Activated effector memory CD4-positive, alpha-beta T cell treated with anti-CD3 and anti-CD28 coated beads, Interleukin-2, amount 50 U/mL, for 16 hours (primary cell): Measurements from ENCODE around the gene TRPV6.

Experiments
- DNase-seq: peaks from one replicate; pipeline ENCODE4 v3.0.0-alpha.2; 2020

TRPV6 gene

DNA sequence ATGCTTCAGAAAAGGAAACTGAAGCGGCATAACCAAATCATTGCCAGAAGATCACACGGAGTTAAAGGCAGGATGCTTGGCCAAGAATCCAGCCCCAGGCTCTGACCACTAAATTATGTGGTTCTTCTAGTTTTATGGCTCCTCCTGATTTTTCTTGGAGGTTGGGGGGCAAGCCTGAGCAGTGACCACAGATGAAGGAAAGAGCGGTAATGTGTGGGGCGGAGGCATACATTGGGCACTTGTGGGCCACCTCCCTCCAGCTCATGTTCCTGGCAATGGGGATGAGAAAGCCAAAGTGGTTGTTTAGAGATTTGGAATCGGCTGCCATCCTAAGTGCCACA, 3.2 kb downstream of the TRPV6 start:
- peak; percentile 10 for DNase-seq

DNA sequence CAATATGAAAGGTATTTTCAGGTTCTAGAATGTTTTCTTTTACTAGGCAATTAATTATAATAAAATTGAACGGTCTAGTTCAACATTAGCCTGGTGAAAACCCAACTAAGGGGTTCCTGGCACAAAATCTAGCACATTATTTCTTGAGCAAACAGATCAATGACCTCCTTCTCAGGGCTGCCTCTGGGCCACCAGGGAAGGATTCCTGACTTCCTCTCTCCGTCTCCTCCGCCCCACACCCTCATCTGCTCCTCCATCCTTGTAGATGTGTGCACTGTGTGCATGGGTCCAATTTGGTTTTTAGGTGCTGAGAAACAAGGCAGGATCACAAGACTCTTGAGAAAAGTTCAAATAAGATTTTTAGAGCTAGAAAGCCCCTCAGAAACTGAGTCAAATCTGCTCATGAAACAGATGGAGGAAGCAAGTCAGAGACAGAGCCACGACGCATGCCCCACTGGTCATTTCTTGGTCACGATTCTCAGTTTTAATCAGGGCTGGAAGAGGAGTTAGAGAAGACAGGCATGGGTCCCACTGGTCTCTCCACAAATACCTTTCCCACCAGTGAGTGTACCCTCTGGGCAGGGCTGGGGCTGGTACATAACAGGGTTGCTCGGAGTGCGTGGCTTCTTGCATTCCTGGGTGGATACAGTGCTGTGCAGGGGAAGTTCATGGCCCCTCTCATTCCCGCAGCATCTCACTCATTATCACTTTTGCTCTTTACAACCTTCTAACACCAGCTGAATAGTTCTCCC, 3.8 kb downstream of the TRPV6 start:
- DNase-seq, result peak; percentile 27

DNA sequence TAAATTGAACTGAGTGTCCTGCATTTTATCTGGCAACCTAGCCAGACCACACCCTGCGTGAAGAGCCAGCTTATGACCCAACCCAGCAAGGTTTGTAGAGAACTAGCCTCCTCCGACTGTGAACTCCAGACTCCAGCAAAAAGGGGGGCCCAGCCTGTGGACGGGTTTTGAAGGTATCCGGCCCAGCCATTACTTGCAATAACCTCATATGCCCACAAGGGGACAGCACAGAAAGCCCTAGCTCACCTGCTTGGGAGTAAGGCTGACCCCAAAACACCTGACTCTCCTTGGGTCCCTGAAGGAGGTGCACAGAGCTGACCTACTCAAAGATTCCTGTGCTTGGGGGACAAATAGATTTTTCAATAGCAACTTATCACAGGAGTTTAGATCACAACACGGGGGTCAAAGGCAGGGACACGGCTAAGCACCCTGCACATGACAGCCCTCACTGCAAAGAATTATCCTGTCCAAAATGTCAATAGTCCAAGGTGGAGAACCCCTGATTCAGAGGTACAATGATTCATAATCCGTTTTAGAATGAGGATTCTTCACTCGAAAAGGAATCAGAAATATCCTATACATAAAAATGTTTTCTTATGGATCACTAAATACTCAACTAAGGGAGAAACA, 4.6 kb downstream of the TRPV6 start:
- DNase-seq, result peak; percentile 76

DNA sequence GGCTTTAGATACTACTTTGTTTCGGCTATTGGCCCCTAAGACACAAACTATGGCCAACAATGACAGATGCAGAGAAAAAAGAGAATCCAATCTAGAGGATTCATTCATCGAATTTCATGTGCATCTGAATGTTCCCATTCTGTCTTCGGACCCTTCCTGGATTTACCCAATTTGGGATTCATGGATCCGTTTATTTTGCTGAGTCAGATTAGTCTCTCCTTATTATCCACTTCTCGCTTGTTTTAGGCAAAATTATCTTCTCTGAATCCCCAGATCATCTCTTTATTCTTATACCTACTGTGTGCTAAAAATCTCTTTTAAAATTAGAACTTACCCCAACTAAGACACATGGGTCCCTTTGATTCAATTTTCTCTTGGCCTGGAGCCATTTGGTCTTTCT, 6.5 kb downstream of the TRPV6 start:
- no peak for DNase-seq

DNA sequence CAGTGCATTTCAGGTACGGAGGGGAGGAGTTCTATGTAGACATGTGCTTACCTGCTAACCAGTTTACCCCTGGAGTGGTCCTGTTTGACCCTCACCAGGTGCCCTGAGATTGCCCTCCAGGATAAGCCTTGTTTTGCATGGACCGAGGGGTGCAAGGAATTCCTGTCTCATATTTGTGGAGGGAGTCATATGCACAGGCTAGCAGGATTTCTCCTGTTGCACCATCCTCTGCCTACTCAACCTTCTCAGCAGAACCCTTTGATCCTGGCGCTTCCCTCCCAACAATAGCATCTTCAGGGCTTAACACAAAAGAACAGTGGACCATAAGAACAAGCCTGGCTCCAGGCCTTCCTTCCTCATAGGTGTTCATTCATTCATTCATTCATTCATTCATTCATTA, 7.2 kb downstream of the TRPV6 start:
- DNase-seq, result peak; percentile 28

DNA sequence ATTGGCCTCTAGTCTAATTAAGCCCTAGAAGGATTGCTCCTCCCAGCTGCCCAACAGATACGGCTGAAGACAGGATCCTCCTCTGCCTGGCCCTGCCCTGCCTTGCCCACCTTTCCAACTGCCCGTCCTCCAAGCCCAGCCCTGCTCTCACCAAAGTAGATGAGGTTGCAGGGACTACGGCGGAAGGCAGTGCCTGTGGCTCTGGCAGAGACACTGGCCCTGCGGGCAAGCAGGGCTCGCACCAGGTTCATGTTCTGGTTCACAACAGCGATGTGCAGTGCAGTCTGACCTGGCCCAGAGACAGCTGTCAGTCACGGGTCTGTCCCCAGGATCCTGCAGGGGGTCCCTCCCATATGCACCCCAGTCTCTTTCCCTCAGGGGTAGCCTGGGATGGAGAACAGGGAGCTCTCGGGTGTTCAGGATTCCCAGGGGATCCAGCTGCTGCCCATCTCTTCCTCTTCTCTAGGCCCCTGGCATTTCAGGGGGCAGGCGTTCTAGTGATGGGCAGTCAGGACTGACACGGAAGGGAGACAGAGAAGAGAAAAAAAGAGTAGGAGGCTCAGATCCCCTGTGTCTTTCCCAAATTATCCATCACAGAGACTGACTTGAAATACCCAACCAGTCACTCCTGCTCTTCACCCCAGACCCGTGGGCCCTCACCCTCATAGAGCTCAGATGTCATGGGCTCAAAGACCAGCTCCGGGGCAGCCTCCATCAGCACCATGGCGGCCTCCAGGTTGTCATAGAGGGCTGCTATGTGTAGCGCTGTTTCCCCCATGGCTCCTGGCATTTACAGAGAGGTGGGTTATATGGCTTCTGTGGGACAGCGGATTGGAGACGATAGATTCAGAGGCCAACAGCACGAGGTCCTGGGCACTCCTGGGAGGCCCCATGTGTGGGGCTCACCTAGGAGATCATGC, 8.3 kb downstream of the TRPV6 start:
- DNase-seq, result peak; percentile 42

DNA sequence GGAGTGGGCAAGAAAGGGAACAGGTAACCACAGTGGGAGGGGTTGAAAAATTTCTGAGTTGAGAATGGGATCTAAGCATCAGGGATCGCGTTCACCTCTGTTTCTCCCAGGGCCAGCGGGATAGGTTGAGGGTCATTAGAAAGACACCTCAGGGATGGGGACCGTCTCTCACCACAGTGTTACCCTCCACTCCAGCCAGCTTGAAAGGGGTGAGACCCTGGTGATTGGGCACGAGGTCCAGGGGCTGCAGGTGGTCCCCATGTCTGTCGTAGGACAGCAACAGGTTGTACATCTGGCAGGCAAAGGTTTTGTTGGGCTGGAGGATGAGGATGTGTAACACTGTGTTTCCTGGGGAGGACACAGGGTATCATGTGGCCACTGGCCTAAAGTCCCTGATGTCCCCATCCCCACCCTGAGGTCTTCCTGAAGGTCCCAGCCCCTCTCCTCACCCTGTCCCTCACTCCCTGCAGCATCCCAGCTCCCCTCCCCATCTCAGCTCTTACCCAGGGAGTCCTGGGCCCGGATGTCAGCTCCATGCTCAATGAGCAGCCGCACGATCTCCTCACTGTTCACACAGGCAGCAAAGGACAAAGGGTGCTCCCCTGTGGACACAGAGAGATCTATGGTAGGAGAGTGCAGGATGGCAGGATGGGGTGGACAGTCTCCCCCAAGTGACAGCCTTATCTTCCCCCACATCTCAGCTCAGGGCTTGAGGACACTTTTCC, 9.1 kb downstream of the TRPV6 start:
- DNase-seq, result peak; percentile 52

DNA sequence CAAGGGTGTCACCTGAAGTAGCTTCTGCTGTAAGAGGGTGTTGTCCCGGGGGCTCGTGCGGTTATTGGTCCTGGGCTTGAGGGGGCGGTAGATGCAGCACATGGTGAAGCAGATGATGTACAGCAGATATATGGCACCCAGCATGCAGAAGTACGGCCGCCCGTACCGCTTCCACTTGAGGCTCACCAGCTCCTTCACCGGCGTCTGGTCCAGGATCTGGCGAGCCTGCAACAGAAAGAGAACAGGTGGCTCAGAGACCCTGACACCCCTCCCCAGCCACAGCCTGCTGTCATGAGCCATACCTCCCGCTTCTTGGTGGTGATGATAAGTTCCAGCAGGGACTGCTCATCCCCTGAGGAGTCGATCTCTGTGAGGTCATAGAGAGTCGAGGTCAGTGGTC, 10.1 kb downstream of the TRPV6 start:
- DNase-seq, result peak; percentile 61

DNA sequence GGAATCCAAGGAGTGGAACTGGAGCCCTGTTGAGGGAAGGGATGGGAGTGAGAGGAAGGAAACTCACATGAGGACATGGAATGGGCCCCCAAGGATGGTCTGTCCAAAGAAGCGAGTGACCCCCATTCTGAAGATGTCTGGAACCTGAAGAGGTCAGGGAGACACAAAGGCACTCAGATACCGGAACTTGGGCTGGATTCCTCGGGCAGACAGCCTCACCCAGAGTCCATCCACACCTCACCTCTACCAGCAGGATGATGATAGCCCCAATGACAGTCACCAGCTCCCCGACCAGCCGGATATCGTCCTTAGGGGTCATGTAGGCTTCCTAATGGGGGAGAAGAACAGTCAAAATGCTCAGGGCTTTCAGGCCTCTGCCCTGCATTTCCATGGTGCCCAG, 10.7 kb downstream of the TRPV6 start:
- DNase-seq, result peak; percentile 9

DNA sequence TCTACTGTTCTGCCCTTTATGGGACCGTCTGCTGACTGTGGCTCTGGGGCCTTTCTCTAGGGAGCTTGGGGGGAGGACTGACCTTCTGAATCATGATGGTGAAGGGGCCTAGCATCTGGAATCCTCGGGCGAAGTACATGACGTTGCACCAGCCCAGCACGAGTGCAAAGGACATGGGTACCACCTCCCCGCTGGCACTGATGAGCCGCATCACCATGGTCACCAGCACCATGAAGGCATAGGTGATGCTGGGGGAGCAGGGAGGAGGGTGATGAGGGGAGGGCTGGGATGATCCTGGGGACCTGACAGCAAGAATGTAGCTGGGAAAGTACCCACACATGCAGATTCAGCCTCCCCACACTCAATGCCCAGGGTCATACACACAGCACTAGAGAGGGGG, 11.1 kb downstream of the TRPV6 start:
- peak; percentile 36 for DNase-seq

DNA sequence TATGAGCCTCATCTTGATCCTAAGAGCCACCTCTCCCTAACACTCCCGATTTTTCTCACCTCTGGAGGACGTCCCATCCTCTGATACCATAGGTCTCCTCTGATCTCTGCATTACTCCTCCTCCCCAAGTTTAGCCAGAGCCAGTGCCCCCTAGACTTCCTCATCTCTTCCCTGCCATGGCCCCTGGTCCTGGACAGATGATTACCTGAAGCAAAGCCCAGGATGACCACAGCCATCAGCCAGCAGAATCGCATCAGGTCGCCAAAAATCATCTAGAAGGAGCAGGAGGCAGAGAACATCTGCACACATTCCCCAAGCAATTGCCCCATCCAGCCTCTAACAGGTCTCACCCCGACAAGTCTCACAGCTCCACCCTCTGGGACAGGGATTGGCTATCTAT, 11.7 kb downstream of the TRPV6 start:
- peak; percentile 16 for DNase-seq

DNA sequence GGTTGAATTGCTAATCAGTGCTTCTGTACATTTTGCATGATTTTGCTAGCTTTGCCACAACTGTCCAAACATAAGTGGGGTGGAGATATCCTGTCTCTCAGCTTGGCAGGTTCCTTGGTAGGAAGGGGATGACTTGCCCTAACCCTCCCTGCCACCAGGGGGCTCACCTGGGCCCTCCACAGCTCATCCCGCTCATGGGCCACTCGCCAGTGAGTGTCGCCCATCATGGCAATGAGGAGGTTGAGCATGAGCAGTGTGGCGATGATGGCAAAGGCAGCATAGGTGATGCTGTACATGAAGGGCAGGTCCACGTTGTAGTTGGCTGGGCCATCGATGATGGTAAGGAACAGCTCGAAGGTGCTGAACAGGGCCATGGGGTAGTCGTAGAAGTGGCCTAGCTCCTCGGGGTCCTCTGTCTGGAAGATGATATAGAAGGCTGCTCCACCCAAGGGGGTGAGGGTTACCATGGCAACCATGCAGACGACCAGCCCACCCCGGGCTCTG, 12.2 kb downstream of the TRPV6 start:
- DNase-seq, result peak; percentile 69

DNA sequence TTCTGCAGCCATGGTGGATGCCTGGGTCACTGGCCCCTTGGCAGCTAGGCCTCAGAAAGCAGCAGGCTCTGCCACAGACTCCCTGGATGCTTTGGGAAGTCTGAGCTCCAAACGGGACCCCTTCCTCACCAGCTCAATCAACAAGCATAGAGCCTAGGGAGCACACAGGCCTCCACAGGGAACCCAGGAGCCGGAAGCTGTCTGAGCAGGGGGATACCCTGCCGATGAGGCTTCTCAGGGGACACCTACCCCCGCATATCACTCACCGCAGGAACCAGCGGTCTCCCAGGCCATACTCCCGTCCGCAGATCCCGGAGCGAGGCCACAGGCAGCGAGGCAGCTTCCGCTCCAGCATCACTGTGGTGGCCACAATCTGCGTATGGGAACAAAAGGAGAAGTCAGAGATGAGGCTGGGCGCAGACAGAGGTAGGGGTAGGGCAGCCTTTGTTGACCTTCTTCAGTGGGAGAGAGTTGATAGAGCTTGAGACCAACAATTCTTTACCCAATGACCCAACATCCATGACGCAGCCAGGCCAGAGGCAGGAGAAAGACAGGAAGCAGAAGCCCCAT, 13.4 kb downstream of the TRPV6 start:
- DNase-seq, result no peak

DNA sequence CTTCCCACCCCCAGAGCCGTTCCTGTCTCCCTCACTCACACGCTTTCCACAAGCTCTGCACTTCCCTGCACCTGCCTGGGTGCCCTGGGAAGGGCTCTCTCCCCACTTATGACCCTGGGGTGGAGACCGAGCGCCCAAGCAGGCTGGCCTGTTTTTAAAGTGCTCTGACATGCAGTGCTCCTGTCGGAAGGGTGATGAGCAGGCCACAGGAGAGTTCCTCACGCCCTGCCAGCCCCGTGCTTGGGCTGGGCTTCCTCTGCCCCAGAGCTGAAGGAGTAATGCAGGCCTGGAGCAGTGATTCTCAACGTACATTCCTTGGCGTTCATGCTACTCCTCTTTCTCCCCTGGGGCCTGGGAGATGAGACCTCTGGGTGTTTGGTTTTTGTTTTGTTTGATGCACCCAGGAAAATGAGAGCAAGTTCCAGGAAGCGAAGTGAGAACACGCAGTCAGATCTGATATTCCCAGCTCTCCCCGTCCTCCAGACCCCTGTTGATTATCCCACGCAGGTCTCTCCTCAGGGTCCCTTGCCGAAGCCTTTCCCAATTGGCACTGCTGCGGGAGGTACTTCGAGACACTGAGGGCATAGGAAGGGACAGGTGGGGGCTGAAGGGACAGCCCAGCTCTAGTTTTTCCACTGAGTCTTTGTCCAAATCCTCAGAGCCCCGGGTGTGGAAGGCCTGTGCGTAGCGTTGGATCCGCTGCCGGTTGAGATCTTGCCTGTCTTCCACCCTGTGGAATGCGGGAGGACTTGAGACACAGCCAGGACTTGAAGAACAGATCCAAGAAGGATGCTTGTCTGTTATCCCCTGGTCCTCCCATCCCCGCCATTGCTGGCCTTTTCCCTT, 14.1 kb downstream of the TRPV6 start:
- DNase-seq, result no peak

DNA sequence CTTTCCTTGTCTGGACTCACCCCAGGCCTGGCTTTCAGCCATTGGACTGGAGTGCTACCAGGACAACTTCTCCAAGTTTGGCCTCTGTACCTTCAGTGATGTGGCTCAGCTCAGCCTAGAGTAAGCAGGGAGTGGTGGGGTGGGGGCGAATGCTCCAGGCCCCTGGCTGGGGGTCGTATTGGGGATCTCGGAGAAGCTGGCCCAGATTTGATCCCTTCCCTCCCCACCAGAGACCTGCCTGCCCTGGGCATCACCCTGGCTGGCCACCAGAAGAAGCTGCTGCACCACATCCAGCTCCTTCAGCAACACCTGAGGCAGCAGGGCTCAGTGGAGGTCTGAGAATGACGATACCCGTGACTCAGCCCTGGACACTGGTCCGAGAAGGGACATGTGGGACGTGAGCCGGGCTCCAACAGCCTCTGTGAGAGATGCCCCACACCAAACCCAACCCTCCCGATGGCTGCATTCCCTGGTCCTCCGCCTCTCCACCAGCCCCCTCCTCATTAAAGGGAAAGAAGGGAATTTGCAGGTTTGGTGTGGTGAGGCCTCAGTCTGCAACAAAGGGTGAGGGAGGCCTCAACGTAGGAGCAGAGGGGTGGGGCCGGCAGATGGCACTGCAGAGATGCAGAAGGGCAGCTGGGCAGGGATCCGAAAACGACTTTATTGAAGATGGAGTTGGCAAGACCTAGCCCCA, 14.8 kb downstream of the TRPV6 start:
- DNase-seq, result no peak

DNA sequence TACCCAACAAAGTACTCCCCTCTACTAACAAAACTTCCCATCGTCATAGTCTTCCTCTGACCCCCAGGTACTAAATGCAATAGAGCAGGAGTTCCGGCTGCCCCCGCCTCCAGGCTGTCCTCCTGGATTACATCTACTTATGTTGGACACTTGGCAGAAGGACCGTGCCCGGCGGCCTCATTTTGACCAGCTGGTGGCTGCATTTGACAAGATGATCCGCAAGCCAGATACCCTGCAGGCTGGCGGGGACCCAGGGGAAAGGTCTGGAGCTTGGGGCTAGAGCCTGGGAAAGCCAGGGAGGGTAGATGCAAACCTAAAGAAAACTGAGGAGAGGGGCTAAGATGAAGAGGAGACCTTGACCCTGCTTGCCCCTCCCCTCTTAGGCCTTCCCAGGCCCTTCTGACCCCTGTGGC, 15.4 kb downstream of the TRPV6 start:
- DNase-seq, result no peak

DNA sequence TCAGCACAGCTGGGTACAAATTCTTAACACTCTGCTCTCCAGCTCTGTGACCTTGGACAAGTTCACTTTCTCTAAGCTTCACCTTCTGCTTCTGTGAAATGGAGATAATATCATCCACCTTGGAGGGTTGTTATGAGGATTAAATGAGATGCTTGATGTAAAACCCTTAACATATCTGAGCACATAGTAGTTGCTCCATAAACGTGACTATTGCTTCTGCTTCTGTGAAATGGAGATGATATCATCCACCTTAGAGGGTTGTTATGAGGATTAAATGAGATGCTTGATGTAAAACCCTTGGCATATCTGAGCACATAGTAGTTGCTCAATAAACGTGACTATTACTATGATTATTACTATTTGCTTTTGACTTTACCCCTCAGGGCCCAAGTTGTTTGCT, 16.1 kb downstream of the TRPV6 start:
- DNase-seq, result no peak

DNA sequence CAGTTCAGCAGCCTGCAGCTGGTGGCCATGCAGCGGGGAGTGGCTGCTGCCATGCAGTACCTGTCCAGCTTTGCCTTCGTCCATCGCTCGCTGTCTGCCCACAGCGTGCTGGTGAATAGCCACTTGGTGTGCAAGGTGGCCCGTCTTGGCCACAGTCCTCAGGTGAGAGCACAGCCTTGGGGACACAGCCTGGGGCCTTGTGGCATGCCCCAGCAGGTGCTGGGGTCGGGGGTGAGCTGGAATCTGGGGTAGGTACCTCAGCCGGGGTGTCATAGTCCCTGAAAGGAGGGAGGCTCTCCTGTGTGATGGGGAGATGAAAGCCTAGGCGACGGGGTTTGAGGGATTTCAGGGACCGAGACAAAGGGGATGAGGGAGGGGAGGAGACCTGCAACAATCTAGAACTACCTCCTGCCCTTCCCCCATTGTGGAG, 16.5 kb downstream of the TRPV6 start:
- DNase-seq, result no peak

DNA sequence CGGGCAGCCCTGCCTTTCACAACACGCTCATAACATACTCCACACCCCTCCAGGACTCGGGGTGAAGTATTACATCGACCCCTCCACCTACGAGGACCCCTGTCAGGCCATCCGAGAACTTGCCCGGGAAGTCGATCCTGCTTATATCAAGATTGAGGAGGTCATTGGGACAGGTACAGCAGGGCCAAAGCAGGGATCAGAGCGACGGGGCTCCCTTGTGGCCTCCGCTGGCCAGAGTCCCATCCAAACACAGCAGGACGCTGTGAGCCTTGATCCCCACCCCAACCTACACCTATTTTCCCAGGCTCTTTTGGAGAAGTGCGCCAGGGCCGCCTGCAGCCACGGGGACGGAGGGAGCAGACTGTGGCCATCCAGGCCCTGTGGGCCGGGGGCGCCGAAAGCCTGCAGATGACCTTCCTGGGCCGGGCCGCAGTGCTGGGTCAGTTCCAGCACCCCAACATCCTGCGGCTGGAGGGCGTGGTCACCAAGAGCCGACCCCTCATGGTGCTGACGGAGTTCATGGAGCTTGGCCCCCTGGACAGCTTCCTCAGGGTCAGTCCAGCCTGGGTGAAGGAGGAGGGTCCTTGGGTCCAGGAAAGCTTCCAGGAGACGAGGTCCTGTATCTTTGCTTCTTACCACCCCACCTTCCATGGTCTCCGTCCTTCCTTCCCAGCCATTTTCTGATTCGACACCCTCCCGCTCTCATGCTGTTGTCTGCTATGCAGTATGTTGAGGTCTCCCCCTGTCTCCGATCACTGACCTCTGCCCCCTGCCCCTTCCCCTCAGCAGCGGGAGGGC, 17.2 kb downstream of the TRPV6 start:
- no peak for DNase-seq
